Fibroblast of skin of right quadriceps (primary cell): ENCODE results near the gene SLC43A3.
"Not testable (repeated sequence)": the region's sequence is repeated elsewhere in the genome, so short reads cannot be mapped to it uniquely, and the experiment has no call there.

Experiments used
- DNase-seq: peaks from one replicate; pipeline ENCODE4 v3.0.0-alpha.2; 2013

SLC43A3 gene

GRCh38 chr11:57403802-57404147 is 23.1 kb downstream of the SLC43A3 start:
- no peak for DNase-seq

DNA sequence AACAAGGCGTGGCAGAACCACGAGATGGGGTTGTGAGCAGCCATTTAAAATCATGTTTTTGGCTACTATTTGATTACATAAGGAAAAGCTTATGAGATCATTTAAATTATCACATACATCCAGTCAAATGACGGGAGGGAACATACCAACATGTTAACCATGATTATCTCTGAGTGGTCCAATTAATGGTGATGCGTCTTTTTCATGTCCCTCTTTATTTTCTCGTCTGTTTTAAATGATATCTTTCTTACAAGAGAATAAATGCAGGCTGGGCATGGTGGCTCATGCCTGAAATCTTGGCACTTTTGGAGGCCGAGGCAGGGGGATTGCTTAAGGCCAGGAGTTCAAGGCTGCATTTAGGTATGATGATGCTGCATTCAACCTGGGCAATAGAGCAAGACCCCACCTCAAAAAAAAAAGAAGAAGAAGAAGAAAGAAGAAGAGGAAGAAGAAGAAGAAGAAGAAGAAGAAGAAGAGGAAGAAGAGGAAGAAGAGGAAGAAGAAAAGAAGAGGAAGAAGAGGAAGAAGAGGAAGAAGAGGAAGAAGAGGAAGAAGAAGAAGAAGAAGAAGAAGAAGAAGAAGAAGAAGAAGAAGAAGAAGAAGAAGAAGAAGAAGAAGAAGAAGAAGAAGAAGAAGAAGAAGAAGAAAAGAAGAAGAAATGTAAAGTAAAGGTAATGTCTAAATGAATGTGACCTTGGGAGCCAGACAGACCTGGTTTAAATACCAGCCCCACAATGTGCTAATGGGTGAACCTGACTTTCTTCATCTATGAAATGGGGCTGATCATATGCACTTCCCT is 23.7 kb downstream of the SLC43A3 start:
- not testable (repeated sequence) for DNase-seq

GRCh38 chr11:57402188-57403002 is 24.5 kb downstream of the SLC43A3 start:
- no peak for DNase-seq

DNA sequence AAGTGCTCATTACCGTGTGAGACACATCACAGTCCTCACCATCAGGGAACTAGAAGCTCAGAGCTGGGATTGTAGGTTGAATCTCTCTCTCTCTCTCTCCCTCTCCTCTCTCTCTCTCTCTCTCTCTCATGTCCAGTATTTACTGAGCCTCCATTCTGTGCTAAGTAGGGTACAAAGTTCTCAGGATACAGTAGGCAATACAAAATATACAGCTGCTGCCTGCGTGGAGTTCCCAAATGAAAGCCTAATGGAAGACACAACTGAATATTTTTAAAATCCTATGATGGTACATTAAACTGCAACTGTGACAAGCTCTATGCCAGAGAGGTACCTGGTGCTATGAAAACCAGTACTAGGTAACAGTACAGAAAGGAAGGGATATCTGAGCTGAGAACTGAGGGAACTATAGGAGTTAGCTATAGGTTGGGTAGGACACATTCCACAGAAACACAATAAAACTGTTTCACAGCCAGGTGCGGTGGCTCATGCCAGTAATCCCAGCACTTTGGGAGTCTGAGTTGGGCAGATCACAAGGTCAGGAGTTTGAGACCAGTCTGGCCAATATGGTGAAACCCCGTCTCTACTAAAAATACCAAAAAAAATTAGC is 26.8 kb downstream of the SLC43A3 start:
- no peak for DNase-seq

- DNase-seq, result no peak
Observed at GRCh38 chr11:57399221-57399620, 27.7 kb downstream of the SLC43A3 start.

DNA sequence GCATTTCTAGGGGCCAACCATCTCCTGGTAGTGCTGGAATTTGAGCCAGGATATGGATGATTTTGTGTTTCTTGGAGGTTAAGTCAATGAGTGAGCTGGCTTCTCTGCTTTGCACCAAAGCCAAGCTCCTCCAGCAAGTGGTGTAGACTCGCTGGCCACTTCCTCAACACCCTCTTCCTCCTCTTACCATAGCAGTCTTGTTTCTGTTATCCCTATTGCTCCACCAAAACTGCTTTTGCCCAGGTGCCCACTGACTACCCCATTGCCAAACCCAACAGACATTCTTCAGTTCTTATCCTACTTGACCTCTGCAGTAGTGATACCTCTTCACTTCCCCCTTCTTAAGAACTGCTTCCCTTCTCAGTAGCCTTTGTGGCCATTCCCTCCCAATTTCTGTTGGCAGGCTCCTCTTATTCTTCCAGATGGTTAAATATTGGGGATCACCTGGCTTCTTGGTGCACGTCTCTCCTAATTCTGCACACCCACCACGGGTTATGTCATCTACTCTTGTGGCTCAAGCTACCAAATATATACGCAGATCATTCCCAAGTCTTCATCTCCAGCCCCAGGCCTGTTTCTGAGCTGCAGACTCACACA is 29.4 kb downstream of the SLC43A3 start:
- DNase-seq, result no peak

GRCh38 chr11:57396744-57397143 is 30.2 kb downstream of the SLC43A3 start:
- DNase-seq, result no peak

DNA sequence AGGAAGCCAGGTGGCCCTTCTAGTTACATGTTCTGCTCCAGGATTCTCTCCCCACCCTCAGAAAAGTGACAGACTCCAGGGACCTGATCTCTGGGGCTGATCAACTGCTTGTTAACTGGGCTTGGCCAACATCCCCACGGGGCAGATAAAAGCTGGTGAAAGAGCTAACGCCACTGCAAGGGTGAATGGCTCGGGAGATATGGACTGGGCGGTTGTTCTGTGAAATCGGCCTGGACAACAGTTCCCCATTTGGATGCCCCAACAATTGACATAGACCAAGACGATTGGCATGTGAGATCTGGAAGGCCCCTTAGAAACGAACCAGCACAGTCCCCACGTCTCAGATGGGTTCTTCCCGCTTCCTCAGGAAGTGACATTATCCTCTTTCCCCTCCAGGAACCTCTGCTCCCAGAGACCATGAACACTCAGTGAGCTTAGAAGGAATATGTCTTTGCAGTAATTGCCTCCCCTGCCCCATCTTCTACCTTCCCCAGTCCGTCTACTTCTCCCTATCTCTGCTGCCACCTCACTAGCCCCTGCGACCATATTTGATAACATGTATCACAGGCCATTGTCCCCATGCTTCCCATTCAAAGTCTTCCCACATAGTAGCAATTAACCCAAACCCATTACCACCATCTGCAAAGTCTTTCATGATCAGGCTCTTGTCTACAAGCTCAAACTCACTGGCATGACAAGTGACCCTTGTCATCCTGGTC is 30.9 kb downstream of the SLC43A3 start:
- DNase-seq, result no peak

- no peak for DNase-seq
Observed at GRCh38 chr11:57394203-57394965, 32.5 kb downstream of the SLC43A3 start.

- DNase-seq, result no peak
Observed at GRCh38 chr11:57392763-57393105, 34.2 kb downstream of the SLC43A3 start.

DNA sequence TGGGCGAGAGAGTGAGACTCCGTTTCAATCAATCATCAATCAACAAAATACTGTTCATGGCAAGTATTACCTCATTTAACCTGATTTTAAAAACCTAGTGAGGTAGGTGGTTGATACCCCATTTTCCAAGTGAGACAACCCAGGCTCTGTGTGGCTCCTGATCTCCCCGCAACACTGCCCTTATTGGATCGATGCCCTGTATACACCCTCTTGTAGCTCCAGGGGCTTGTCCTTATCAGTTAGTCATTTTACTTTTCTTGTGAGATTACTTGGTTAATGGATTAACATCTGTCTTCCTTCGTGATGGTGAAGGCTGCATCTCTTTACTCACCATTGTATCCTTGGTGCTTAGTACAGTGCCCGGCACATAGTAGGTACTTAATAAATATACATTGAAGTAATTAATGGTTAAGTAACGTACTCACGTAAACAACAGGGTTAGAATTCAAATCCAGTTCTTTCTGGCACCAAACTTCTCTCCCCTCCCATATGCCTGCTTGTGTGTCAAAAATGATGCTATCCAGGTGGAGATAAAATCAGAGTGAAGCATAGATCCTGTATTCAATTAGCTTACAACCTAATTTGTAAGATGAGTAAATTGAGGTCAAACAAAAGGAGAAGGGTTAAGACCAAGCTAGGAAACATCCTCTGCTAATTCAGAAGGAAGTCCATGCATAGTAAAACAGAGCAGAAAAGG is 34.7 kb downstream of the SLC43A3 start:
- DNase-seq, result no peak

DNA sequence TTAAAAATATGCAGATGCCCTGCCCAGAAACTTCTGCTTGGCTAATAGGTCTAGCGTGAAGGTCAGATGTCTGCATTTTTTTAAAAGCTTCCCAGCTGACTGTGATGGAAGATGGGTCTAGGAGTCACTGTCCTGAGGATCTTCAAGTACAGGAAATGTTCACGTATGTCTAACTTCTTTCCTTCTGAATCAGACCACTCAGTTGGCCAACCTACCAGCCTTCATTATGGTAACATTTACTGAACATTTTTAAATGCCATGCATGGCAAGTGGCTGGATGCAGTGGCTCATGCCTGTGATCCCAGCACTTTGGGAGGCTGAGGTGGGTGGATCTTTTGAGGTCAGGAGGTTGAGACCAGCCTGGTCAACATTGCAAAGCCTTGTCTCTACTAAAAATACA is 35.4 kb downstream of the SLC43A3 start:
- no peak for DNase-seq

DNA sequence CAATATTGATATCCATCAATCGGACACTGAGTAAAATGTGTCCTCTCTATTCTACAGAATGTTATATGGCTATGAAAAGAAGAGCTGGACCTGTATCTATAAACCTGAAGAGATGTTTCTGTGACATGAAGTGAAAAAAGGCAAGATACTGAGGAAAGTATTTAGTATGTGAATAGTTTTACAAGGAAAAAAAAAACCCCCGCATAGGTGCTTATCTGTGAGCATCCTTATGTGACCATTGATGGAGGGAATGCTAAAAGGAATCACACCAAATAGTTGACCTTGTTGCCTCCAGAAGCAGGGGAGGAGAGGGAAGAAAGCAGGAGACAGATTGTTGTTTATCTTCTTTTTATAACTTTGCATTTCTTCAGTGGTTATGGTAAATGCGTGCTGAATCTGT is 35.8 kb downstream of the SLC43A3 start:
- no peak for DNase-seq

DNA sequence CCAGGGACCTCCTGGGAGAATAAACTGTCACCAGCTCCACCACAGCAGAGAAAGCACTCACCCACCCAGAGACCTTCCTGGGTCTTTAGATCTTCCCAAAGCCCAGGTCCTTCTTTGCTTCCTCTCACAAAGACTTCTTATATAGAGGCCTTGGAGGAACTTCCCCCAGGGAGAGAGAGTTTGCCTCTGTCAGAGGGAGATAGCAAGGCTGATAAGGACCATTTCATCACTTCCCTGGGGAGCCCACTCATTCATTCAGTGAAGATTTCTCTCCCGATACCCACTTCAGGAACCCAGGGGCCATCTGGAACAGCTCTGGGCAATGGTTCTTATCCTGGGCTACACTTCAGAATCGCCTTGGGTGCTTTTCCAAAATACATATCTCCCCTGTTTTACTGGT is 36.4 kb downstream of the SLC43A3 start, which contains the start of gene PRG2:
PRG2 (minus strand) TSS at position 116 of the 400 bp plus-strand sequence. CDS start 706 bp downstream, outside the sequence.
- no peak for DNase-seq

DNA sequence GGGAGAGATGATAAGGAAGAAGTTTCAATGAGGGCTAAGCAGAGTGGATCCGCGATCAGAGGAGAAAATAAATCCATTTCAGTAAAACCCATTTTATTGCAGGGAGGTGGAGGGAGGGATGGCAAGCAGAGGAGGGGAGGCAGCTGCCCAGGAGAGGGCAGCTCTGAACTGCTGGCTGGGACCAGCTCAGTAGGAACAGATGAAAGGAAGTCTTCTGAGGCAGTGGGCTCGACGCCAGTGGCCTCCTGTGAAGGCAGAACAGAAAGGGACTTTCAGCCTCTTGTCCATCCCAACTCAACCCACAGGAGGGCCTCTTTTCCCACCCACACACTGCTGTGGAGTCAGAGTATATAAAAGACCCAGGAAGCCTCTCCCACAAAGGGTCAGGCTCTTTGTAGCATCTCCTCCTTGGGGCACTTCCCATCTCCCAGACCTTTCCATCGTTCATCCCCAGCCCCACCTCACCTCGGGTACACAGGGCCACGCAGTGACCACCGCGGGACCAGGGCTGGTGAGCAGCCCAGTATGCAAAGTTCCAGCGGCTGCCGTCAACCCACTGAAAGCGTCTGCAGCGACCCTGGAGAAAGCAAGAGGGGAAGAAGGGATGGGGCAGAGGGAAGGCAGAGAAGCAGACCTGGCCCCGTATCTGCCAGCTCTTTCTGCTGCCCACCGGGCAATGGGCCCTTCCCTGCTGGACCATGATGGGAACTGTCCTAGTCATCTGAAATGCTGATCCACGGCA is 39.5 kb downstream of the SLC43A3 start:
- no peak for DNase-seq

GRCh38 chr11:57386178-57386940 is 40.6 kb downstream of the SLC43A3 start:
- DNase-seq, result no peak

- no peak for DNase-seq
Observed at GRCh38 chr11:57380975-57381374, 45.9 kb downstream of the SLC43A3 start, which contains the start of gene PRG3. TSS of gene PRG3 (minus strand) at chr11:57381150. CDS start at chr11:57380708, 442 bp downstream.

- peak; percentile 20 for DNase-seq
Observed at GRCh38 chr11:57379732-57380131, 47.2 kb downstream of the SLC43A3 start.

DNA sequence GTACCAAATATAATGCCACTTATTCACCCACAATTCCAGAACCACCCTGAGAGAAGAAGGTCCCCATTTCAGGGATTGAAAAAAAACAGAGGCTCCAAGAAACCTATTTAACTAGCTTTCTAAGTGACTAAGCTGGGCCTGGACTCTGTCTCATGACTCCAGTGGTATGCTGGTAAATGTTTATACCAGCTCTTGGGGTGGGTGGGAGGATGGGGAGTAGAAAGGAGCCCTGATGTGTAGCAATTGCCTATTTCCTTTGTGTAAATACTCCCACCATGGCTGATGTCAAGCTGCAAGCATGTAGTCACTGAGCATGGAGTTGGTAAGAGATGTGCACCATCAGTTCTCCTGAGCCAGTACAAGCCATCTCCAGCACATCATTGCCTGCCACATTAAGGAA is 48.7 kb downstream of the SLC43A3 start:
- no peak for DNase-seq

GRCh38 chr11:57377107-57377506 is 49.8 kb downstream of the SLC43A3 start:
- no peak for DNase-seq
